ENCODE measurements around the gene POLN.

The POLN gene

DNA sequence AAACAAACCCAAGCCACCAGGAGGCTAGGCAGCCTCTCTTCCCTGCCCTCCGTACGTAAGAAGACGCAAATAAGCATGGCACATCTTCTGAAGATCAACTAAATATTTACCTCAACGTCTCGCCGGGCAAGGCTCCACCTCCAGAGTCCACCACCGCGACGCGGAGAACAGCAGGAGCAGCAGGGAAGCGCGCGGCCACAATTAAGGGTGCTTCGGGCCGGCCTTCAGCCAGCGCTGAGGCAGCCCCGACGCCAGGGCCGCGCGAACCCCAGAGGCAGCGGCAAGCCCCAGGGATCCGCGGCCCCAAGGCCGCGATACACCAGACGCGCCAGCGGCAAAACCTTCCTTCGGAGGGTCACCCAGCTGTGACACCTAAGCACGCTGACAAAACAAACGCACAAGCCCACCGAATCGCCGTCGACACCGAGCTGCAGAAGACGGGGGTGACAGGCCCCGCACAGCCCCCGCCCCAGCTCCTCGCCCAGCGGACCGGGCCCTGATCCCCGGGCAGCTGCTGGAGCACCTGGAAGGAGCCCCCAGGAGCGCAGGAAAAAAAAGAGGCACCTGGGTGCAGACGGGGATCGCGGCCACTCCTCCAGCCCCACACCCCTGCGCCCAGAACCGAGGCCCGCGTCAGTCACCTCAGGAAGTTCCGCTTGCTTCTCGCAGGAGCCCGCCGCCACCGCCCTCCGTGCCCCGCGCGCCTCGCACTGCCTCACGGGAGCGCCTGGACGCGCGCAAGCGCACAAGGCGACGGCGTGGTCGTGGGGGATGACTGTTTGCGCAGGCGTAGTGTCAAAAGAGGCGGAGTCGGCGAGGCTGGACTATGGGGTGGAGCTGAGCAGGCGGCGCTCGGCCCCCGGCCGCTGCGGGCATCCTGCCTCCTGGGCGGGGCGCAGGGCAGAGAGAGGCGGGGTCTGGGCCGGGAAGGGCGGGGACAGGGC lies at the start of gene POLN, which contains the start of gene HAUS3:
Gene POLN, minus strand, starts transcription at position 712 of the 944 bp plus-strand sequence. CDS start 12,890 bp downstream, outside the sequence.
Gene HAUS3, minus strand, starts transcription at position 712 of the 944 bp plus-strand sequence. CDS start 1,175 bp downstream, outside the sequence.
- peak; percentile 98 for DNase-seq (ENCODE audit: low read depth in 2 of 2)

DNA sequence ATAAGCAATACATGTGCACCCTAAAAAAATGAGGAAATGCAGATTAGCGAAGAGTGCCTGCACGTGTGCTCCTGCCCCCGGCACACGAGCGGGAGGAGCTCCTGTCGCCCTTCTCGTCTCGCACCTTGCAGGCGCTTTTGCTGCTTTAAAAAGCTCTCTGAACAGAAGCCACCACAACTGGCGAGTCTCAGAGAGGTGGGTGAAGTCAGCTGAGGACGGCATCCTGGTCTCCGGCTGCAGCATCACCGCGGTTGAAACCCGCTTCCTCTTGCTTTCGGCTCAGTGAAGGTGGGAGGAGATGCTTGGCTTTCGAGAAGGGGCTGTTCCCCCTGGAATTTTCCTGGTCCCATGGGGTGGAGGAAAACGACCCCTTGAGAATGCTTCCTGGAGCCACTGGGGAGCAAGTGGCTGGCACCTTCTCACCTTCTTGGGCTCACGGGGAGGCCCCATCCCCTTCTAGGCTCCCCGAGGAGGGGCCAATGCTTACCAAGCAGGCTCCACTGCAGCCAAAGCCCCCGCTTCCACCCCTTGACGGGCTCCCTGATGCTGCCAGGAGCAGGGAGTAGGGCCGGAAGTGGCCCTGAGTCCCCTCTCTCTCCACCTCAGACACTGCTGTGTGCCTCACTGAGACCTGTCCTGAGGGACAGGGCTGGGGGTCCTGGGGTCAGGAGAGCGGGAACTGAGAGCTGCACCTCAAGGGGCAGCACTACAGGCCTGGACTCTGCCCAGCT lies 49.2 kb upstream of the POLN start:
- peak; percentile 44 to 63 for DNase-seq (ENCODE audit: low read depth in 2 of 2)

DNA sequence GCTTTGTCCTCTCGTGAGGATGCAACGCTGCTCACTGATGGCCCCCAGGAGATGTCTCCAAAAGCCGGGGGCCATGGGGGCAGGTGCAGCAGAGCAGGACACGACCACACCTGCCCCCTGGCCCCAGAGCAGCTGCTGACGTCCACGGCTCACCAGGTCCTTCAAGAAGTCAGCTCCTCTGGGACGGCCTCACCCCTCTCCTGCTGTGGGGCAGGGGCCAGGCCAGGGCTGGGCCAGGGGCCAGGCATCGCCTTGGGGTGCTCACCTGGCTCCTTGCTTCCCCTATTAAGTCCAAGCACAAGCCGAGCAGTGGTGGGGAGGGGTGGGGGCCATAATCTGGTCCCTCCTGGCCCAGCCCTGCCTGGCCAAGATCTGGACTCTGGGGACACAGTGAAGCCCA lies 48.6 kb upstream of the POLN start:
- no peak for DNase-seq (ENCODE audit: low read depth in 2 of 2)

DNA sequence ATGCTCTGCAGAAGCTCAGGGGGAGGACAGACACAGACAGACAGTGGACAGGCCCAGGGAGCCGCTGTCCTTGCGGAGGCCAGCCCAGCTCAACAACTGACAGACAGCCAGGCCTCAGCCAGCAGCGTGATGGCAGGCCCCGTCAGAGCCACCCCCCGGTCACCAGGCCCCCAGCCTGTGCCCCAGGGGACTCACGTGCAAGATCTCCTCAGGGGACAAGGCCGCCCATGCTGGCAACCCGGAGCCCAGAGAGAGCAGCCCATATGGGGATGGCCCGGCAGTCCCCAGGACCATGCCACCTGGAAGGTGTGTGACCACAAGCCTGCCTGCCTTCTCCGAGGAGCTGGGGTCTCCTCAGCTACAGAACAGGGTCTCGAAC lies 48.0 kb upstream of the POLN start:
- no peak for DNase-seq (ENCODE audit: low read depth in 2 of 2)

- DNase-seq (ENCODE audit: low read depth in 2 of 2), result no peak
Observed at GRCh38 chr4:2289311-2289954, 47.5 kb upstream of the POLN start.

GRCh38 chr4:2288051-2288541 lies 46.2 kb upstream of the POLN start:
- DNase-seq (ENCODE audit: low read depth in 2 of 2), result no peak

GRCh38 chr4:2287594-2287915 lies 45.6 kb upstream of the POLN start:
- DNase-seq (ENCODE audit: low read depth in 2 of 2), result no peak

- DNase-seq (ENCODE audit: low read depth in 2 of 2), result no peak
Observed at GRCh38 chr4:2286904-2287593, 45.1 kb upstream of the POLN start.

- DNase-seq (ENCODE audit: low read depth in 2 of 2), result no peak
Observed at GRCh38 chr4:2285613-2286381, 43.9 kb upstream of the POLN start.

GRCh38 chr4:2284934-2285612 lies 43.2 kb upstream of the POLN start:
- no peak for DNase-seq (ENCODE audit: low read depth in 2 of 2)

DNA sequence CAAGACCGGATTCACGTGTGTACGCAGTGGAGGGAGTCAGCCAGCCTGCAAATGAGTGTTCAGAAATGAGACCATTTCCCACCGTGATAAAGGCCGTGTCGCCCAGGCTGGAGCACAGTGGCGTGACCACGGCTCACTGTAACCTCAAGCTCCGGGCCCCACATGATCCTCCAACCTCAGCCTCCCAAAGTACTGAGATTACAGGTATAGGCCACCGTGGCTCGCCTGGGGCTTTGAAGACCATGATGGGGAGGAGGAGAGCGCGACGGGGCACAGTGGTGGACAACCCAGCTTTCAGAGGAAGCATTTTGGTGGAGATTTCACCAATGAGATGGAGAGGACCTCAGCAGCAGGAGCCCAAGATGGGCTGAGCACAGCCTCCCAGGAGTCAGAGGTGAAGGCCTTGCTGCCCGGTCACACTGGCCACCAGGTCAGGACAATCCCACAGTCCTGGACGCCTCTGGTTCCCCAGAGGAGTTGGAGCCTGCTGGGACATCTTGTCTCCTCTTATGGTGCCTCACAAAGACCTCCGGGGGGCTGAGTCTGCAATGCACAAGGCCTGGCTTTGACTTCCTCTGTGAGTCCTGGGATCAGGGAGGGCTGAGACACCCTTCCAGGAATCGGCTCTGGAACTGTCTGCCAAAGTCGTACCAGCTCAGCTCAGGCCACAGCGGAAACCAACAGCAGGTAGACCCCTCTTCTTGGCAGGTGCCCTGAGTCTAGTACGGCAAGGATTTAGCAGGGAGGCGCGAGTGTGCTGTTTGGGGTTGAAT lies 42.4 kb upstream of the POLN start:
- DNase-seq (ENCODE audit: low read depth in 2 of 2), result no peak

- no peak for DNase-seq (ENCODE audit: low read depth in 2 of 2)
Observed at GRCh38 chr4:2283199-2283711, 41.3 kb upstream of the POLN start.

DNA sequence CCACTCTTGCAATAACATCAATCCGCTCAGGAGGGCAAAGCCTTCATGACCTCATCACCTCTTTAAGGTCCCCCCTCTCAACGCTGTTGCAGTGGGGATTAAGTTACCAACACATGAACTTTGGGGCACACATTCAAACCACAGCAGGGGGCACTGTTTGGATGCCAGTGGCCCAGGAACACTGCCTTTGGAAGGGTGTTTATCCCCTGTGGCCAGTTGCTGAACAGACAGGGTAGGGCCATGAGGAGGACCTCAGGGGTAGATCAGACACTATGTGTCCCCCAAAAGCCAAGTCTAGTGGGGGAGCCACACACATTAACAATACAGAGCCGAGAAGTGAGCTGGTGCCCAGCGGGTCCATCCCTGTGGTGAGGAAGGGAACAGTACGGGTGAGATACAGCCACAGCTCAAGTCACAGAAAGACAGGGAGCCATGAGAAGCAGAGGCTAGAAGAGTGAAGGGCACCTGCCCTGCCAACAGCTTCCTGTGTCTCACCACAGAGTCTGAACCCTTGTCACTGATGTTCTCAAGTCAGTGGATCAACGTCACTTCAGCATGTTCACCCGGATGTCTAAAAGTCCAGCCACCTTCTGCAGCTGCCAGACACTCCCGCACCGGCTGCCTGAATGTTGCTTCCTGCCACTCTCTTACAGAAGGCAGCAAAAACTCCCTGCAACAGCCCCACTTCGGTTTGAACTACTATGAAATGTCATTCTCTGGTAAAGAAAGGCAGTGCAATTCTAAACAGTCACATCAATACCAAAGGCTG lies 39.8 kb upstream of the POLN start:
- DNase-seq (ENCODE audit: low read depth in 2 of 2), result peak; percentile 56 to 71

DNA sequence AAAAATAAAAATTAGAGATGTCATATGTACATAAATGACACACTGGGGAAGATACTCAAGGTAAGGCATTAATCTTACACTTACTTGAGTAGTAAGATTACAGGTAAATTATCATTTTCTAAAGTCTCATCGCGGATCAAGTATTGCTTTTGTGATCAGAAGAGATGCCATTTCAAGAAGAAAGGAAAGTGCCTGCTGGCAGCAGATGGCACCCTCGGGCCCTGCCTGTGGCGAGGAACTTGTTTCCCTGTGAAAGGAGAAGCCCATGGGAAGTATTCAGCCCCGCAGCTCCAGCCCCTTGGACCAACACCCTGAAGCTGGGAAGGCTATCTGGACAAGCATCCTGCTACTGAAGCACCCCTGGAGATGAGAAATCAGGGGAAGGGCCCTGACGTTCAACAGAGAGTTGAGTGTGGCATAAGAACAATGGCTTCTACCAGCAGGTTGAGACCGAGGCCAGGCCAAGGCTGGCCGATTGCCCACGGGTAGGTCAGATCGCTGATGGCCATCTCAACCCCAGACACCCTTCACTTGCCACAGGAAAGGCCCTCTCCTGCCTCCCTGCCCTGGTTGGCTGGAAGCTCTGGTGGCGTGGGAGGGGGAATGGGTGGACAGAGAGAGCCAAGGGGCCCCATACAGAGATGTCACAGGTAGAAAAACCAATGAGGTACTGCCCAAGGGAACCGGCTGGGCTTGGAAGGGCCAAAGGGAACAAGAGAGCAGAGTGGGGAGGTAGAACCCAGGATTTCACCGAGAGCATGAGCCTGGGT lies 38.8 kb upstream of the POLN start:
- no peak for DNase-seq (ENCODE audit: low read depth in 2 of 2)

- DNase-seq (ENCODE audit: low read depth in 2 of 2), result no peak
Observed at GRCh38 chr4:2277956-2278355, 36.0 kb upstream of the POLN start.

DNA sequence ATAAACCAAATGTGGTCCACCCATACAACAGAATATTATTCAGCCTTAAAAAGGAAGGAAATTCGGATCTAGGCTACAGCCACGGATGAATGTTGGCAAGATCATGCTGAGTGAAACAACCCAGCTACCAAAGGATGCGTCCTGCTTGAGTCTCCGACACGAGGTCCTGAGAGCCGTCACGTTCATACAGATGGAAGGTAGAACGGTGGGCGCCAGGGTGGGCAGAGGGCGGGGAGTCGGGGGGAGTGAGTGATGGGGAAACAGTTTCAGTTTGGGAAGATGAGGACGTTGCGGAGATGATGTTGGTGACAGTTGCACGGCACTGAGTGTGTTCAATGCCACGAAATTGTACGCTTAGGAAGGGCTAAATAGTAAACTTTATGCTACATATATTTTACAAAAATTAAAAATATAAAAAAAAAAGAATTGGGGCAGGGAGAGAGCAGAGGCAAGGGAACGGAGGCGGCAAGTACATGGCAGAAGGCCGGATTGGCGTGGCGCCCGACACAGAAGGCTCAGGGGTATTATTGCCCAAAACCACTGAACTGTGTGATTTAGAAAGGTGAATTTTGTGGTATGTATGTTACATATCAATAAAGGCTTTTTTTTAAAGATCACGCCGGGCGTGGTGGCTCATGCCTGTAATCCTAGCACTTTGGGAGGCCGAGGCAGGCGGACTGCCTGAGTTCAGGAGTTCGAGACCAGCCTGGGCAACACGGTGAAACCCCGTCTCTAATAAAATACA lies 34.8 kb upstream of the POLN start:
- DNase-seq (ENCODE audit: low read depth in 2 of 2), result no peak
